HepG2 (cell line): ENCODE data around the gene MYL9. TPM values are rescaled to one million over a fixed set of nuclear protein-coding genes. Genes with fewer than 3 reads are reported as not detected.
A peak's percentile ranks its signal among the peaks of the same experiment; 100 is the strongest.

Experiments used
- ARNT ChIP-seq: fragments of 450-650 bp; IDR thresholded peaks from 2 replicates; pipeline ENCODE4 v1.6.1; 2017
- ARNT2 ChIP-seq: sonication (generic); formaldehyde crosslinking; IDR thresholded peaks from 2 replicates; pipeline ENCODE4 v1.8.0; 2022; ENCODE audit warnings: mild to moderate bottlenecking, low read depth, missing genetic modification reagents, moderate library complexity
- DNMT1 ChIP-seq: sonication (generic); formaldehyde crosslinking; IDR thresholded peaks from 2 replicates; pipeline ENCODE4 v1.5.1; 2020; ENCODE audit warnings: mild to moderate bottlenecking, missing genetic modification reagents
- FOXO1 ChIP-seq: sonication (generic); formaldehyde crosslinking; IDR thresholded peaks from 2 replicates; pipeline ENCODE4 v1.4.0; 2020; ENCODE audit warnings: missing genetic modification reagents
- GLI4 ChIP-seq: sonication (generic); formaldehyde crosslinking; IDR thresholded peaks from 2 replicates; pipeline ENCODE4 v1.5.1; 2020; ENCODE audit warnings: missing genetic modification reagents, mild to moderate bottlenecking, moderate library complexity, borderline replicate concordance
- HDAC6 ChIP-seq: fragments of 200-600 bp; sonication (generic); IDR thresholded peaks from 2 replicates; pipeline ENCODE4 v1.7.0; 2017; ENCODE audit warnings: mild to moderate bottlenecking, antibody characterized with exemption, low read length, low read depth
- JARID2 ChIP-seq: sonication (generic); formaldehyde crosslinking; IDR thresholded peaks from 2 replicates; pipeline ENCODE4 v1.8.1; 2023; ENCODE audit warnings: missing genetic modification reagents, inconsistent platforms; ENCODE audit not compliant: insufficient replicate concordance
- KDM3A ChIP-seq: IDR thresholded peaks from 2 replicates; pipeline ENCODE4 v1.6.1; 2018; ENCODE audit warnings: low read depth, missing compliant biosample characterization
- KLF12 ChIP-seq: sonication (generic); formaldehyde crosslinking; IDR thresholded peaks from 2 replicates; pipeline ENCODE4 v1.4.0; 2020; ENCODE audit warnings: missing genetic modification reagents, borderline replicate concordance
- KLF6 ChIP-seq: IDR thresholded peaks from 2 replicates; pipeline ENCODE4 v1.8.0; 2016; ENCODE audit warnings: missing biosample characterization, missing genetic modification reagents
- MAFK ChIP-seq, 2 experiments: IDR thresholded peaks in 1 of 2; conservative IDR thresholded peaks in 1 of 2; 2 replicates each; pipeline ENCODE4 v1.6.1; 2011; ENCODE audit warnings: improper control_type of control experiment in 2 of 2, low read length in 2 of 2
- MEIS1 ChIP-seq: sonication (generic); formaldehyde crosslinking; IDR thresholded peaks from 2 replicates; pipeline ENCODE4 v1.9.0; 2021; ENCODE audit warnings: mild to moderate bottlenecking, missing genetic modification reagents, moderate library complexity, borderline replicate concordance
- MTA1 ChIP-seq: sonication (generic); formaldehyde crosslinking; IDR thresholded peaks from 2 replicates; pipeline ENCODE4 v1.4.0; 2020; ENCODE audit warnings: missing genetic modification reagents, mild to moderate bottlenecking, borderline replicate concordance
- MXD4 ChIP-seq: IDR thresholded peaks from 2 replicates; pipeline ENCODE4 v1.6.1; 2016; ENCODE audit warnings: mild to moderate bottlenecking, missing biosample characterization, missing genetic modification reagents
- PAF1 ChIP-seq: IDR thresholded peaks from 2 replicates; pipeline ENCODE4 v1.6.1; 2016; ENCODE audit warnings: missing genetic modification reagents, missing compliant biosample characterization
- POGZ ChIP-seq: sonication (generic); formaldehyde crosslinking; IDR thresholded peaks from 2 replicates; pipeline ENCODE4 v1.4.0; 2020; ENCODE audit warnings: mild to moderate bottlenecking, missing genetic modification reagents
- PPARG ChIP-seq: conservative IDR thresholded peaks from 2 replicates; pipeline ENCODE4 v1.6.1; 2016; ENCODE audit warnings: missing biosample characterization, missing genetic modification reagents
- RBM22 ChIP-seq: fragments of 200-400 bp; formaldehyde crosslinking; optimal IDR thresholded peaks from 2 replicates; pipeline ENCODE3; 2017; ENCODE audit warnings: mild to moderate bottlenecking, low read length, moderate library complexity
- RORA ChIP-seq: sonication (generic); formaldehyde crosslinking; IDR thresholded peaks from 2 replicates; pipeline ENCODE4 v1.5.0; 2020; ENCODE audit warnings: mild to moderate bottlenecking, missing genetic modification reagents, moderate library complexity
- SATB2 ChIP-seq: sonication (generic); formaldehyde crosslinking; IDR thresholded peaks from 2 replicates; pipeline ENCODE4 v1.5.0; 2020; ENCODE audit warnings: missing genetic modification reagents
- SNAI1 ChIP-seq: sonication (generic); formaldehyde crosslinking; IDR thresholded peaks from 2 replicates; pipeline ENCODE4 v1.5.0; 2020; ENCODE audit warnings: mild to moderate bottlenecking, missing genetic modification reagents, borderline replicate concordance
- YEATS2 ChIP-seq: sonication (generic); formaldehyde crosslinking; IDR thresholded peaks from 2 replicates; pipeline ENCODE4 v1.4.0; 2020; ENCODE audit warnings: missing genetic modification reagents, borderline replicate concordance
- ZFX ChIP-seq: sonication (generic); formaldehyde crosslinking; IDR thresholded peaks from 2 replicates; pipeline ENCODE4 v1.4.0; 2020; ENCODE audit warnings: mild to moderate bottlenecking, low read depth, missing genetic modification reagents, moderate library complexity
- ZNF235 ChIP-seq: sonication (generic); formaldehyde crosslinking; IDR thresholded peaks from 2 replicates; pipeline ENCODE4 v1.8.1; 2023; ENCODE audit warnings: mild to moderate bottlenecking, missing genetic modification reagents, borderline replicate concordance
- ZNF256 ChIP-seq: sonication (generic); formaldehyde crosslinking; conservative IDR thresholded peaks from 2 replicates; pipeline ENCODE4 v1.4.0; 2020; ENCODE audit warnings: missing genetic modification reagents
- ZNF331 ChIP-seq: sonication (generic); formaldehyde crosslinking; IDR thresholded peaks from 2 replicates; pipeline ENCODE4 v1.4.0; 2020; ENCODE audit warnings: missing genetic modification reagents
- ZNF367 ChIP-seq: sonication (generic); formaldehyde crosslinking; IDR thresholded peaks from 2 replicates; pipeline ENCODE4 v1.4.0; 2020; ENCODE audit warnings: missing genetic modification reagents, borderline replicate concordance
- ZNF564 ChIP-seq: sonication (generic); formaldehyde crosslinking; IDR thresholded peaks from 2 replicates; pipeline ENCODE4 v1.8.1; 2023; ENCODE audit warnings: mild to moderate bottlenecking, missing genetic modification reagents
- ZNF570 ChIP-seq: sonication (generic); formaldehyde crosslinking; IDR thresholded peaks from 2 replicates; pipeline ENCODE4 v1.4.0; 2020; ENCODE audit warnings: mild to moderate bottlenecking, missing genetic modification reagents, borderline replicate concordance
- ZNF841 ChIP-seq: sonication (generic); formaldehyde crosslinking; IDR thresholded peaks from 2 replicates; pipeline ENCODE4 v1.8.1; 2023; ENCODE audit warnings: missing genetic modification reagents, borderline replicate concordance
- polyA plus RNA-seq, 8 experiments: library from polyadenylated mRNA; depleted of rRNA in 3 of 8; stranded (reverse) in 7 of 8; unstranded in 1 of 8; fragments of >200 nt; fragmentation: Illumina TruSeq in 4 of 8; extraction: Trizol in 4 of 8; gene quantifications; 2 replicates each; pipeline versions ENCODE4 v1.2.1 to v1.2.3, GENCODE V29; 2011 to 2016; ENCODE audit warnings: low read depth in 4 of 8, missing spikeins in 1 of 8, mixed read lengths in 1 of 8; ENCODE audit not compliant: insufficient read depth in 1 of 8
- total RNA-seq, 5 experiments: library from RNA; depleted of rRNA; stranded (reverse); fragments of >200 nt; fragmentation: Illumina TruSeq; extraction: Trizol; gene quantifications; 2 replicates each; pipeline ENCODE4 v1.2.3, GENCODE V29; 2016; ENCODE audit warnings: low read depth in 1 of 5
- TF ChIP-seq, protein P1 (sequence below): IDR thresholded peaks from 2 replicates; pipeline ENCODE4 v1.6.1; 2016; ENCODE audit warnings: mild to moderate bottlenecking, missing biosample characterization, missing genetic modification reagents
- TF ChIP-seq, protein P2 (sequence below): sonication (generic); formaldehyde crosslinking; IDR thresholded peaks from 2 replicates; pipeline ENCODE4 v1.4.0; 2020; ENCODE audit warnings: missing genetic modification reagents, mild to moderate bottlenecking, borderline replicate concordance

The MYL9 gene
- total and polyA plus RNA-seq, 2 of the 13 experiments (the other 11 are each of a cell fraction or from before 2014, with no cell fraction given): 0.87 to 2.2 TPM

DNA sequence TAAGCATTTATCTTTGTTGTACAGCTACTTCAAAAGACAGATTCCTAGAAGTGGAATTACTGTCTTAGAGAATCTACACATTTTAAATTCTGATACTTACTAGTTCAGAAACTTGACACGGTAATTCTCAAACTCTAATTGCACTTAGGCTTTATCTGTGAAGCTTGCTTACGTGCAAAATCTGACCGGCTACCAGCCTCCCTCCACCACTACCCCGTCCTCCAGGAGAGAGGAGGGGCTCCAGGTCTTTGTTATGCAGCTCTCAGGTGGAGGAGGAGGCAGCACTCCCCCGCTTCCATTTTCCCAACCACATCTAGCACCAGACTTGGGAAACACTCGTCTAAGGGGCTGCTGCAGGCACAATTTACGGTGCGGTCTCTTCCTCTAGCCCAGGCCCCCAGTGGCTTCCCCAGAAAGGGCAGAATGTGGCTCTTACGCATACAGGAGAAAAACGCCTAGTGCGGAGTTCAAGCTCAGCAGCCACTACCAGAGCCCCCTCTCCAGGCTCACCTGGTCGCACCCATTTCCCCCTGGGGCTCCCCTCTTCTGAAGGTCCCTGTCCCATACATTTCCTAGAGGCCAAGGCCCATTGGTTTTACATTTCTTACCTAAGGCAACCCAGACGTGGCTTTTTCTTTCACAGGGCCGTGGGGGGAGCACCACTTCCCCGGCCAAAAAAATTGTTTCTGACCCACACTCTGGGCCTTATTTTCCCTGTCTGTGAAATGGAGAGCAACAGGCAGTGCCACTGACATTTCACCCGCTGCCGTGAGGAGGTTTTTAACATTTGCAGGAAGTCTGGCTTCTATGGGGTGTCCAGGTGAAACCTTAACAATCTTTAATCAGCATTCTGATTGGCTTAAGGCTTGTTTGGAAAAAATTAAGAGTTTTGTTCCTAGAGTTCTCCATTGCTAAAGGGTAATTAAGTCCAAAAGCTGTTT lies 30.5 kb downstream of the MYL9 start (continued):
- no peak for TF ChIP-seq GLI4
- TF ChIP-seq MTA1: peak; percentile 65; the same call in 1 of the 2 replicates
- TF ChIP-seq SATB2 (CRISPR knock-in tag): no peak
- TF ChIP-seq ZFX (CRISPR knock-in tag): peak; percentile 62
- TF ChIP-seq ZNF256 (CRISPR knock-in tag): no peak
- no peak for TF ChIP-seq ZNF841 (CRISPR knock-in tag)
- peak; percentile 65 for TF ChIP-seq MEIS1
- no peak for TF ChIP-seq RBM22
- no peak for TF ChIP-seq SNAI1 (CRISPR knock-in tag)
- TF ChIP-seq POGZ (CRISPR knock-in tag): no peak
- TF ChIP-seq ARNT: no peak
- no peak; the same call in 1 of the 2 replicates for TF ChIP-seq MXD4 (CRISPR knock-in tag)
- TF ChIP-seq YEATS2 (CRISPR knock-in tag): no peak
- 0 out of 2 replicates have a peak, but pooled peaks have one; percentile 26 for TF ChIP-seq ZNF331 (CRISPR knock-in tag)
- no peak for TF ChIP-seq PAF1
- TF ChIP-seq KLF6 (CRISPR knock-in tag): no peak
- no peak for TF ChIP-seq DNMT1 (CRISPR knock-in tag)
- TF ChIP-seq, protein P1, sequence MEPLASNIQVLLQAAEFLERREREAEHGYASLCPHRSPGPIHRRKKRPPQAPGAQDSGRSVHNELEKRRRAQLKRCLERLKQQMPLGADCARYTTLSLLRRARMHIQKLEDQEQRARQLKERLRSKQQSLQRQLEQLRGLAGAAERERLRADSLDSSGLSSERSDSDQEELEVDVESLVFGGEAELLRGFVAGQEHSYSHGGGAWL (CRISPR knock-in tag): peak; percentile 48; the same call in 1 of the 2 replicates
- TF ChIP-seq KLF12 (CRISPR knock-in tag): no peak
- no peak for TF ChIP-seq MAFK (conservative IDR thresholded peaks at IDR 0.05 in 1 of 2, IDR thresholded peaks at IDR 0.05 in 1 of 2; ENCODE audit: low read length in 2 of 2)
- TF ChIP-seq PPARG (CRISPR knock-in tag): 0 out of 2 replicates have a peak, but pooled peaks have one; percentile 9
- no peak for TF ChIP-seq ZNF367 (CRISPR knock-in tag)
- no peak for TF ChIP-seq ARNT2 (CRISPR knock-in tag)
- no peak for TF ChIP-seq ZNF235
- no peak for TF ChIP-seq KDM3A (CRISPR knock-in tag)
- no peak for TF ChIP-seq HDAC6
- no peak for TF ChIP-seq ZNF570 (CRISPR knock-in tag)
- peak; percentile 14; the same call in 1 of the 2 replicates for TF ChIP-seq FOXO1 (CRISPR knock-in tag)
- TF ChIP-seq, protein P2, sequence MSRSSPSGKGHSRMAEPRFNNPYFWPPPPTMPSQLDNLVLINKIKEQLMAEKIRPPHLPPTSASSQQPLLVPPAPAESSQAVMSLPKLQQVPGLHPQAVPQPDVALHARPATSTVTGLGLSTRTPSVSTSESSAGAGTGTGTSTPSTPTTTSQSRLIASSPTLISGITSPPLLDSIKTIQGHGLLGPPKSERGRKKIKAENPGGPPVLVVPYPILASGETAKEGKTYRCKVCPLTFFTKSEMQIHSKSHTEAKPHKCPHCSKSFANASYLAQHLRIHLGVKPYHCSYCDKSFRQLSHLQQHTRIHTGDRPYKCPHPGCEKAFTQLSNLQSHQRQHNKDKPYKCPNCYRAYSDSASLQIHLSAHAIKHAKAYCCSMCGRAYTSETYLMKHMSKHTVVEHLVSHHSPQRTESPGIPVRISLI (CRISPR knock-in tag): no peak
- no peak for TF ChIP-seq ZNF564 (CRISPR knock-in tag)
- TF ChIP-seq JARID2 (CRISPR knock-in tag): no peak
- no peak for TF ChIP-seq RORA (CRISPR knock-in tag)
